A673 (cell line): Measurements from ENCODE around the gene AQP2. TPM values are rescaled to one million over a fixed set of nuclear protein-coding genes. Genes with fewer than 3 reads are reported as not detected.

Source experiments
- BruUV-seq: library from RNA; stranded (reverse); fragments of 400-500 nt; replicated peaks from 2 replicates; lab custom pipeline; 2021; lab: Mats Ljungman, UMichigan
- CTCF ChIA-PET: fragments of 300-600 bp; sonication (Branson Sonifier 250); formaldehyde crosslinking; loops from one replicate; lab custom pipeline; 2022; ENCODE audit warnings: antibody characterized with exemption; lab: Charles Lee
- POLR2A ChIA-PET: fragments of 300-600 bp; sonication (Branson Sonifier 250); formaldehyde crosslinking; loops from one replicate; lab custom pipeline; 2022; ENCODE audit warnings: antibody characterized with exemption; ENCODE audit not compliant: low non-redundant PET; lab: Charles Lee
- DNase-seq: peaks from one replicate; pipeline ENCODE4 v3.0.0-alpha.2; 2015; ENCODE audit warnings: low spot score
- H3K27ac ChIP-seq: fragments of 200-600 bp; sonication (generic); 2 replicates; pipeline ENCODE4 v1.5.1; 2016; ENCODE audit warnings: mixed run types, low read depth, mild to moderate bottlenecking, mixed read lengths, antibody characterized with exemption, low read length; ENCODE audit not compliant: poor library complexity, severe bottlenecking
- H3K27me3 ChIP-seq: fragments of 200-600 bp; sonication (generic); replicated peaks from 2 replicates; pipeline ENCODE4 v1.6.1; 2017; ENCODE audit warnings: mixed run types, low read depth, mild to moderate bottlenecking, mixed read lengths, antibody characterized with exemption, low read length; ENCODE audit not compliant: insufficient read depth, poor library complexity
- H3K36me3 ChIP-seq: fragments of 200-600 bp; sonication (generic); 2 replicates; pipeline ENCODE4 v1.6.1; 2016; ENCODE audit warnings: mixed run types, mild to moderate bottlenecking, mixed read lengths, antibody characterized with exemption, low read length; ENCODE audit not compliant: insufficient read depth, poor library complexity, severe bottlenecking
- H3K4me1 ChIP-seq: fragments of 200-600 bp; sonication (generic); 2 replicates; pipeline ENCODE4 v1.6.1; 2017; ENCODE audit warnings: mixed run types, mild to moderate bottlenecking, mixed read lengths, antibody characterized with exemption, low read length; ENCODE audit not compliant: insufficient read depth, poor library complexity, severe bottlenecking
- H3K4me3 ChIP-seq: fragments of 200-600 bp; sonication (generic); 2 replicates; pipeline ENCODE4 v1.5.1; 2016; ENCODE audit warnings: low read depth, mixed run types, mild to moderate bottlenecking, mixed read lengths, low read length; ENCODE audit not compliant: poor library complexity, severe bottlenecking
- H3K9me3 ChIP-seq: fragments of 200-600 bp; sonication (generic); 2 replicates; pipeline ENCODE4 v1.6.1; 2016; ENCODE audit warnings: mixed run types, low read depth, mild to moderate bottlenecking, mixed read lengths, antibody characterized with exemption, low read length; ENCODE audit not compliant: poor library complexity, severe bottlenecking
- CTCF ChIP-seq: fragments of 300-800, 200-600 bp; sonication (generic); conservative IDR thresholded peaks from 2 replicates; pipeline ENCODE4 v1.5.1; 2017; ENCODE audit warnings: low read depth, mild to moderate bottlenecking, antibody characterized with exemption, low read length, moderate library complexity, mixed read lengths
- EZH2 ChIP-seq: fragments of 200-600 bp; sonication (generic); IDR thresholded peaks from 2 replicates; pipeline ENCODE4 v1.6.1; 2017; ENCODE audit warnings: borderline replicate concordance, low read depth, mild to moderate bottlenecking, mixed read lengths, antibody characterized with exemption, low read length; ENCODE audit not compliant: poor library complexity, severe bottlenecking
- intact Hi-C: fragments of 100-400 bp; cut with micrococcal nuclease; formaldehyde crosslinking; loops from one replicate; pipeline ENCODE4 v1.10.0; 2022; ENCODE audit not compliant: unreplicated experiment
- total RNA-seq: library from RNA; stranded (reverse); gene quantifications from 2 replicates; pipeline ENCODE4 v1.2.3, GENCODE V29; 2021

AQP2 gene
- total RNA-seq, 1 experiment from 2014 or later, result not detected

- intact Hi-C loops, result loop anchor here (10.0 kb wide), 1 partner anchor 167 kb away; no protein-coding TSS in a partner anchor
- POLR2A ChIA-PET, result interaction anchor here (0.5 kb wide), 1 partner anchor 113 kb away, joined by 7 read pairs; the partner anchor contains the start of gene NCKAP5L
- no peaks in the 10 kb centered on the region for H3K36me3 ChIP-seq
- TF ChIP-seq EZH2, result no peak
- TF ChIP-seq CTCF, result no peak
- H3K27ac ChIP-seq, result no peak overlapping the region
- no peaks in the 10 kb centered on the region for H3K27me3 ChIP-seq
- DNase-seq, result no peak
- no peaks in the 10 kb centered on the region for H3K9me3 ChIP-seq
- CTCF ChIA-PET, result no interaction called here
- no peak overlapping the region for H3K4me3 ChIP-seq
- no peaks in the 10 kb centered on the region for H3K4me1 ChIP-seq
- BruUV-seq, result no TSS peak
Observed at GRCh38 chr12:49941556-49942511, 8.7 kb upstream of the AQP2 start.

- intact Hi-C loops, result loop anchor here (10.0 kb wide), 1 partner anchor 168 kb away; no protein-coding TSS in a partner anchor
- Histone ChIP-seq H3K36me3 (no peaks in the 10 kb centered on the region), H3K4me3 (no peak overlapping the region), H3K9me3 (no peaks in the 10 kb centered on the region), H3K27ac (no peak overlapping the region), H3K4me1 (no peaks in the 10 kb centered on the region), H3K27me3 (no peaks in the 10 kb centered on the region)
- ChIA-PET POLR2A (interaction anchor here (0.5 kb wide), 1 partner anchor 114 kb away, joined by 7 read pairs; the partner anchor contains the start of gene NCKAP5L), CTCF (no interaction called here)
- DNase-seq, result no peak
- no TSS peak for BruUV-seq
- TF ChIP-seq EZH2, result no peak
Observed at GRCh38 chr12:49942512-49942893, 8.0 kb upstream of the AQP2 start.

- ChIA-PET CTCF (no interaction called here), POLR2A (no interaction called here)
- no peak for TF ChIP-seq EZH2
- no peak for TF ChIP-seq CTCF
- no peaks in the 10 kb centered on the region for H3K4me1 ChIP-seq
- no peak overlapping the region for H3K27ac ChIP-seq
- H3K4me3 ChIP-seq, result no peak overlapping the region
- no peaks in the 10 kb centered on the region for H3K9me3 ChIP-seq
- H3K27me3 ChIP-seq, result no peaks in the 10 kb centered on the region
- intact Hi-C loops, result loop anchor here (10.0 kb wide), 1 partner anchor 168 kb away; no protein-coding TSS in a partner anchor
- DNase-seq, result no peak
- BruUV-seq, result no TSS peak
- no peaks in the 10 kb centered on the region for H3K36me3 ChIP-seq
Observed at GRCh38 chr12:49942921-49943624, 7.5 kb upstream of the AQP2 start.
